Endometrium (tissue), 2 donors: ENCODE results near the gene TMEM45B.
"Not testable (repeated sequence)": the region's sequence is repeated elsewhere in the genome, so short reads cannot be mapped to it uniquely, and the experiment has no call there.

Experiments
- FAIRE-seq: peaks from 2 replicates; lab custom pipeline; 2012; peaks lifted over from hg19 to GRCh38; lab: Jason Lieb, UNC
- donor health status: control.
- donor health status: control.

Gene TMEM45B

DNA sequence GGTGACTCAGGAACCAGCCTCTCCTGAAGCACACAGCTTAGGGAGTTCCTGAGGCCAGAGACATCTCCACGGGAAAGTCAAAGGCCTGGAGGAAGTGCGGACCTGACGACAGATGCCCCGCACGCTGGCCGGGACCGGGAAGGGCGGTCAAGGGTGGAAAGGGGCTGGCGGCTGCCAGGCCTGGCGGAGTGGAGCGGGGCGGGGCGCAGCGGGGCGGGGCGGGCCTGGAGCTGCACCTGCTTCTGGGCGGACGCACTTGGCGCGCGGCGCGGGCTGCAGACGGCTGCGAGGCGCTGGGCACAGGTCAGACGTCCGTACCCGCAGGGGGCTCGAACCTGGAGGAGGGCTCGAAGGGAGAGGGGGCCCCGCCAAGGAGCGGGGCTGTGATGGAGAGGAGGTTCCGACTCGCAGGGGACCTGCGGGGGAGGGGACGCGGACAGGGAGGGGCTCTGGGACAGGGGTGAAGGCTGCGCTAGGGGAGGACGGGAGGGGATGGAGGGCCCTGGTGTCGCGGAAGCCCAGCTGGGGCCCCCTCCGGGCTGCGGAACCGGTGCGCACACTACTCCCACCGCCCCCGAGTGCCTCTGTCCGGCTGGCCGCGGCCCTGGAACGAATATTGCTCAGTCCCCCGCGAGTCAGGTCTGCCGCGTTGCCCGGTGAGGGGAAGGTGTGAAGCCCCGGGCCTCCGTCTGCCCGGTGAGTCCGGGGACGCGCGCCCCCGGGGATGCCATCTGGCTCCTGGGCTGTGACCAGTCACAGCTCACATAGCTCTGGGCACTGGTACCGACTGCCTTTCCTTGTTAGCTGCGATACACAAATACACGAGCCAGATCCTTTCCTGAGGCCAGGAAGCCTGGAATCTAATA, at the start of gene TMEM45B:
TSS of gene TMEM45B (plus strand) at position 253 of the 866 bp plus-strand sequence. CDS start 36,635 bp downstream, outside the sequence.
- no peak for FAIRE-seq

DNA sequence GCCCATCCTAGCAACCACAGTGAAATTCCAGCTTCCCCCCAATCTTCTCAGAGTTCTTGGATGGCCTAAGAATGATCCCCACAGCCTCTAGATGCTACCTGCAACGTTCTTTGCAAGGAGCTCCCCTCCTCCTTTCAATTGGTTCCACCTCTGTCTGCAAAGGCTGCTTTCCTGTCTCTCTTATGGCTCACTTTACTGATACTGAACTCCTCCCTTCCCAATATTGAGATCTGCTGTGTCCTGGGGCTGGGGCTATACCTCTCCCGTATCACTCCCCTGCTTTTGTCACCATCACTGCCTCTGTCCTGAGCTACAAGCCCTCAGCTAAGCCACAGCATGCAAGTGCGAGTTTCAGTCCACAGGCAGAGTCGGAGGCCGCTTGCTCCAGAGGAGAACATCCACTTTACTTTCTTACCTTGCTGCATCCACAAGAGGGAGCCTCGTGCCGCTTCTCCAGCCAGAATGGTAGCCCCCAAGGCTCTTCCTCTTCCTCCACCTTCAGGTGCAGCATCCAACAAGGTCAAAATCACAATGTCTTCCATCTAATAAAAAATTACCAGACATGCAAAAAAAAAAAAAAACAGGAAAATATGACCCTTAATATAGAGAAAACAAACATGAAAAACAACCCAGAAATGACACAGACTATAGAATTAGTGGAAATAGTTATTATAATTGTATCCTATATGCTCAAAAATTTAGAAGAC, 48.6 kb upstream of the TMEM45B start:
- no peak for FAIRE-seq

DNA sequence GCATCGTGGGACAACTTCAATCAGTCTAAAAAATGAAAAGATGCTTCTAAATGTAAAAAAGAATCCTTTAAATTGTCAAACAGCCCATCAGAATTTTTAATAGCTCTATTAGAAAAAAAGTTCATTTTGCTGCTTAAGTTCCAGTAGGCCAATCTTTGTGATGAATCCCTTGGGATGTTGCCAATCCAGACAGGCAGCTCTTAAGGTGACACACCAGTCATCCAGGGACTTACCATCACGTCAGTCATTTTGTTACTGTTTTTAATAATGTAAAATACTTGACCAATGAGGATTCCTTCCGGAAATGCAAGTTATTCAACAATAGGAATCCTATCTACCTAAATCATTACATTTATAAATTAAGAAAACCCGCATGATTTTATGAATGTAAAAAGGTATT, 47.8 kb upstream of the TMEM45B start:
- FAIRE-seq = no peak

DNA sequence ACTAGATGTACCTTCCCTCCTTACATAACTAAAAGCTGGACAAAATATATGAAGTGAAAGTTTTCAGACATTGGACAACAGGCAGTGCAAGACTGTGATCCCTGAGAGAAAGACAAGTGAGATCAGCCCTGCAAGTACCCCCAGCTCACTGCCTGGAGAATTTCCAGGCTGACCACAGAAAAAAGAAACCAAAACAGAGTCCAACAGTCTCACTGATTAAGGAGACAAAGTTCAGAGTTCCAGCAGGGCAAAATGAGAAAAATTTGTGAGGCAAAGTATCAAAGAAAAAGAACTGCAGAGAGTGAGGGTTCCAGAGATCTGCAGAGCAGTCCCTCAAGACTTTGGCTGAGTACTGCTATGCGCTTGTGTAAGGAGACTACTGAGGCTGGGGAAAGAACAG, 47.3 kb upstream of the TMEM45B start:
- no peak for FAIRE-seq

DNA sequence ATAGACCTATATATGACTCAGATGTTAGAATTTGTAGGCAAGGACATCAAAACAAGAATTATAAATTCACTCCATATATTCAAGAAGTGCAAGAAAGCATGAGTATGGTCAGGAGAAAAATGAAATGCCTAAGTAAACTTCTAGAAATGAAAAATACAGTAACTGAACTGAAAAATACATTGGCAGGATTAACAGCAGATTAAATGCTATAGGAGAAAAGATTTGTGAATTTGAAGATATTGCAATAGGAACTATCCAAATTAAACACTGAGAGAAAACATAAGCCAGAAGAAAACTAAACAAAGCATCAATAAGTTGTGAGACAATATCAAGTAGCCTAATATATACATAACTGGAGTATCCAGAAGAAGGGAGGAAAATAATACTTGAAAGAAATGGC, 46.6 kb upstream of the TMEM45B start:
- FAIRE-seq = no peak

DNA sequence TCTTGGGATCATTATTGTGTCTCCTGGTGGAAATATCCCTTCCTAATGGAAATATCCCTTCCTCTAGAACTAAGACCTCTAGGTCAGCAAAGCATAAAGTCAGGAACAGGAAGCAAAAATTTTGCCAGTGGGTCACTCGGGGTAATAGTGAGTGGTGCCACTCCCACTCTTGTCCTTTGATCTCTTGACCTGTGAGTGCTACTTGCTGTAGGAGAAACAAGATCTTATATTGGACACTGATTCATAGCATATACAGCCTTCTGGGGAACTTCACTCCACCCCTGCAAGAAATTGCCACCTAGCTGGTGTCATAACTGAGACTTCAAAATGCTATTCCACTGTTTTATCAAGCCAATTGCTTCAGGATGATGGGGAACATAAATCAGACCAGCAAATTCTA, 44.7 kb upstream of the TMEM45B start:
- FAIRE-seq = no peak

DNA sequence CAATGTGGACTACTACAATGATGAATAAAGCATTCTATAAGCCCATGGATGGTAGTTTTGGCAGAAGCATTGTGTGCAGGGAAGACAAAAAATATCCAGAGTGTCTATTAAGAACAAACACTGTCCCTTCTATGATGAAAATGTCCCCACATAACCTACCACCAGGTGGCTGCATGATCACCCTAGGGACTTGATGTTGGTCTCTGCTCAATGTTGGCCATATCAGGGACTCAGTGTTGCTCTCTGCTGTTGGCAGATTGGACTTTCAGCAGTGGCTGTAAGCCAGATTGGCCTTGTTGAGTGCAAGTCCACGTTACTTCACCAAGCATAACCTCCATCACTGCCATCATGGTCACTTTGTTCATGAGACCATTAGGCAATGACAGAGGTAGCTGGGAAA, 44.2 kb upstream of the TMEM45B start:
- FAIRE-seq = not testable (repeated sequence)

DNA sequence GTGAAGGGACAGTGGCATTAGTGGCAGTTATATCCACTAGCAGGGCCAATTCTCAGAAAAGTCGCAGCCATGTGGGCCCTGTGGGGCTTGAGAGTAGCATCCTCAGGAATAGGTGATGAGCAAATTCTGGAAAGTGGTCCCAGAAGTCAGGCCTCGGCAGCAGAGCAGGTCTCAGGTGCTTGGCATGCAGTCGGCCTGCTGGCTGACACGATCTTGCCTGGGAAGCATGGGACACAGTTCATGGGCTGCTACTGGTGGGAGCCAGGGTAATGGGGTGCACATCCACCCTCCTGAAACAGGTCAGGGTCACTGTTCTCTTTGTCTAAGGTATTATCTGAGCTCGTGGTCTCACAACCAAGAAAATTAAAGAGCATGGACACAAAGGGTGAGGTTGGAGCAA, 36.8 kb upstream of the TMEM45B start:
- no peak for FAIRE-seq

DNA sequence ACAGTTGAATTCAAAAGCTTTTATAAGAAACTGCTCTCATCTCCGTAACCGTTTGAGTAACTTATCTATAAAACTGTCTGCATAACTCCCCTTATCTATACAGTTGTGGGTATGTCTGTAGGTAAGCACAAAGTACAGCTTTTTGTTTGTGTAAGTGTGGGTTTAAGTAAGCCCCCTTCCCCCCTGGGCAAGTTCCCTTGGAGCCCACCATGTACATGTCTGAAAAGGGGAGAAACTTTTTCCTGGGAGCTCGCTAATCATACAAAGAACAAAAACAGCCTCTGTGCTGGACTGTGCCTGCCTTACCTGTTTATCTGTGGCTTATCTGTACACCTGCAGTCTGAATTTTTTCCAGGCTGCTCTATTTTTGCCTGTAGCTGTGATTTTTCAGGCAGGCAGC, 36.3 kb upstream of the TMEM45B start:
- FAIRE-seq = no peak

DNA sequence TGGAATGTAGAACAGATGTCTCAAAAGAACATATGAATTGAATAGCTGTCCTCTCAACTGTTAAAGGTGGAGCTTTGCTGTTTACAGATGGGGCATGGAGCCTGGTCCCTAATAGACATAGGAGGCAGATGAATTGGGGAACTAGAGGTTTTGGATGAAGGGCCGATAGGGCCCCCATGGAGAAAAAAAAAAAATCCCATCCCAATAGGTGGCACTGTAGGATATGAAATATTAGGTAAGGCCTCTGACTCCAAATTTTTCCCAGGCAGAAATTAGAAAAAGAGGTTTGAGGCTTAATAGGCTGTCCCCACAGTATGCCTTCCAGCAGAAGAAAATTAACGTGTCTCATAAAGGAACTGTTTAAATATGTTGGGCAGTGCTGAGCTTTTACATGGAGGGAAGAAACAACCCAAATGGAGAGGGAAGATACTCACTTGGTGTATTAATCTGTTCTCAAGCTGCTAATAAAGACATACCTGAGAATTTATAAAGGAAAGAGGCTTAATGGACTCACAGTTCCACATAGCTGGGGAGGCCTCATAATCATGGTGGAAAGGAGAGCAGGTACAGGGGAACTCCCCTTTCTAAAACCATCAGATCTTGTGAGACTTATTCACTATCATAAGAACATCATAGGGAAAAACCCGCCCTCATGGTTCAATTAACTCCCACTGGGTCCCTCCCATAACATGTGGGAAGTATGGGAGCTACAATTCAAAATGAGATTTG, 30.1 kb upstream of the TMEM45B start:
- FAIRE-seq = no peak

DNA sequence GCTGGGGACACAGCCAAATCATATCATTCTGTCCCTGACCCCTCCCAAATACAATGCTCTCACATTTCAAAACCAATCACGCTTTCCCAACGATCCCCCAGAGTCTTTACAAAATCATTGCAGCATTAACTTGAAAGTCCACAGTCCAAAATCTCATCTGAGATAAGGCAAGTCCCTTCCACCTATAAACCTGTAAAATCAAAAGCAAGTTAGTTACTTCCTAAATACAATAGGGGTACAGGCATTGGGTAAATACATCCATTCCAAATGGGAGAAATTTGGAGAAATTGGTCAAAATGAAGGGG, 29.6 kb upstream of the TMEM45B start:
- FAIRE-seq = not testable (repeated sequence)

DNA sequence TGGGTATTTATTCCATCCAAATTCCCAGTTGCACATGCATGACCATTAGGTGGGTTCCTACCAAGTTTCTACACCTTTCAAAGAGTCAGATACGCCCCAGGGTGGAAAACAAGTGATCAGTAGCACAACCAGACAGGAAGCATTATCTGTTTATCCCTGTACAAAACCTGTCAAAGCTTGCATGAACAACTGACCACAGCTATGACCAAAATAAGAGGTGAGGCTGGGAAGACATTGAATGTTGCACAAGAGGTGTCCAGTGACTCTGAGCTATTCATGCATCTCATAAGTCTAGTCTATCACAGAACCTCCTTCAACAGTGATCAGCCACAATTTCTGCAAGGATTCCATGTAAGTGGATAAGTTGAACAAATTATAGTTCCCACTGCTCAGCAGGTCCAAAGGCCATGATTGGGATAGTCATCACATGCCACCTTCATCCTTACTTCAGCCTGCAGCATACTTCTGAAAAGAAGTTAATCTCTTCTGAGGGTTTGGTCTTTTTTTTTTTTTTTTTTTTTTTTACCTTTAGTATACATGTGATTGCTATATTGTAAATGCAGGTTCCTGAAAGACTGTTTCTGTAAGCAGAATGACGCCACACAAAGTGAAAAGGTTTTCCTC, 28.0 kb upstream of the TMEM45B start:
- no peak for FAIRE-seq

DNA sequence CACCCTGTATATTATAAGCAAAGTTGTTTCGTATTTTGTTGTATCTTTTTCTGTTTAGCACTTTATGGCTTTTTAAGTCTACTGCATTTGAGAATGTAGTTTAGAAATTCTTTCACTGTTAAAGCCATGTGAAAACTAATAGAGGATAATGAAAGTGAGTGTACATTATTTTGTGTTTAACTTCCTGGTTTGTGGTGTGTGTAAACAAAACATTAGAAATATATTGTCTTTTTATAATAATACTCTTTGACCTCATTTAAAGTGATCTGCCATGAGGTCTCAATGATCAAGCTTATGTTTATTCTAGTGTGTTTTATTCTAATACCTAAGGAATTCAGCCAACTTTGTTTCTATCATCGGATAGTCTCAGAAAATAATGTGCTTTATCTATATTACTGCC, 27.4 kb upstream of the TMEM45B start:
- peak; percentile 26 for FAIRE-seq

DNA sequence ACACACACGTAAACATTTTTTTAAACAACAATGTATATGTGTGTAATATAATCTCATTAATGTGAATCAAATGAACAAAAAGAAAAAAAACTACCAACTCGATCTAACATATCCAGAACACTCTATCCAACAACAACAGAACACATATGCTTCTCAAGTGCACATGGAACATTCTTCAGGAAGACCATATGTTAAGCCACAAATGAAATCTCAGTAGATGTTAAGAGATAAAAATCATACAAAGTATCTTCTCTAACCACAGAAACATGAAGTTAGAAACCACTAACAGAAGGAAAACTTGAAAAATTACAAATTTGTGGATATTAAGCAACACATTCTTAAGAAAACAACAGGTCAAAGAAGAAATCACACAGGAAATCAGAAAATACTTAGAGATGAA, 25.5 kb upstream of the TMEM45B start:
- no peak for FAIRE-seq

DNA sequence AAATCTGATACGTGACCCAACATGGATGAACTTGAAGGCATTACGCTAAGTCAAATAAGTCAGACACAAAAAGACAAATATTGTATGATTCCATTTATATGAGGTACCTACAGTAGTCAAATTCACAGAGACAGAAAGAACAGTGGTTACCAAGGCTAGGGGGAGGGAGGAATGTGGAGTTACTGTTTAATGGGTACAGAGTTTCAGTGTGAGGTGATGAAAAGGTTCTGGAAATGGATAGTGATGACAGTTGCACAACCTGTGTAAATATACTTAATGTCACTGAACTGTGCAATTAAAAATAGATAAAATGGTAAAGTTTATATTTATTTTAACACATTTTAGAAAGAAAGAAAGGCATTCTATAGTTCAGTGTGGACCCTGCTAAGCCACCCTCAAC, 24.1 kb upstream of the TMEM45B start:
- no peak for FAIRE-seq

DNA sequence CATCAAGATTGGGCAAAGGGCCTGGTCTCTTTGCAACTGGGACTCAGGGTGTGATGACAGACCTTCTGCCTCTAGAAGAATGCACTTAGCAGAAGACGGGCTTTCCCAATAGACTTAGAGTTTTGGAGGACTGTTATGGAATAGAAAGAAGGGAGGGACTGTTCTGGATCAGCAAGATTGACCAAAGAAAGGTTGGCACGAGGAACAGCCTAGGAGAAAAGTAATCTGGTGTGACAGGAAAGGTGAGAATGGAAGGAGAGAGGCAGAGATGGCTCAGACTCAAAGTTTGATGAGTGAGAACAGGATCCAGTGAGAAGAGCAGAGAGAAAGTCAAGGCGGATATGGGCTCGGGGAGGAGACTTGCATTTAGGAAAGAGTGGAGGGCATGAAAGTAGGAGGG, 23.0 kb upstream of the TMEM45B start:
- no peak for FAIRE-seq

DNA sequence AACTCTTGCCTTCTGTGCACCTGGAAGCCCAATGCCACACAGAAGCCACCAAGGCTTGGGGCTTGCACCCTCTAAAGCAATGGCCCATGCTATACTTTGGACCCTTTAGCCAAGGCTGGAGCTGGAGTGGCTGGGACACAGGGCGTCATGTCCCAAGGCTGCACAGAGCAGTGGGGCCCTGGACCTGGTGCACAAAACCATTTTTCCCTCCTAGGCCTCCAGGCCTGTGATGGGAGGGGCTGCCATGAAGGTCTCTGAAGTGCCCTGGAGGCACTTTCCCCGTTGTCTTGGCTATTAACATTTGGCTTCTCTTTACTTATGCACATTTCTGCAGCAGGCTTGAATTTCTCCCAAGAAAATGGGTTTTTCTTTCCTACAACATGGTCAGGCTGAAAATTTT, 20.6 kb upstream of the TMEM45B start:
- no peak for FAIRE-seq

DNA sequence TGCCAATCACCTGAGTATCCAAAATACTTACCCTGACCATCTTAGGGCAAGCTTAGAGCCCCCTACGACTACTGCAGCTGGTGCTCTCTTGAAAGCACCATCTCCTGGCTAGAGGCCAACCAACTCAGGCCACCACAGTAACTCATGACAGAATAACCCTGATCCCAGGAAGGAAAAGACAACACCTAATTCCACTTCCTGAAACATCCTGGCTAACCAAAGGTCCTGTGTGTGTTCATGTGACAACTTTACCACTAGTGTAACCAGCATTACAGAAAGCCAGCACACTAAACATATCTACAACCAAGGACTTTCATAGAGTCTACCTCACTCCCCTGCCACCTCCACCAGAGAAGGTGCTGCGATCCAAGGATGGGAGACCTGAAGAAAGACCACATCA, 17.4 kb upstream of the TMEM45B start:
- FAIRE-seq = no peak

DNA sequence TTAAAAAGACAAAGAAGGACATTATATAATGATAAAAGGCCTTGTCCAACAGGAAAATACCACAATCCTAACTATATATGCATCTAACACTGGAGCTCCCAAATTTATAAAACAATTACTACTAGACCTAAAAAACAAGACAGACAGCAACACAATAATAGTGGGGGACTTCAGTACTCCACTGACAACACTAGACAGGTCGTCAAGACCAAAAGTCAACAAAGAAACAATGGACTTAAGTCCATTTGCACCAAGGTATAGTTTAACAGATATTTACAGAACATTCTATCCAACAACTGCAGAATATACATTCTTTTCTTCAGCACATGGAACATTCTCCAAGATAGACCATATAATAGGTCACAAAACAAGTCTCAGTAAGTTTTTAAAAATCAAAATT, 15.5 kb upstream of the TMEM45B start:
- not testable (repeated sequence) for FAIRE-seq

DNA sequence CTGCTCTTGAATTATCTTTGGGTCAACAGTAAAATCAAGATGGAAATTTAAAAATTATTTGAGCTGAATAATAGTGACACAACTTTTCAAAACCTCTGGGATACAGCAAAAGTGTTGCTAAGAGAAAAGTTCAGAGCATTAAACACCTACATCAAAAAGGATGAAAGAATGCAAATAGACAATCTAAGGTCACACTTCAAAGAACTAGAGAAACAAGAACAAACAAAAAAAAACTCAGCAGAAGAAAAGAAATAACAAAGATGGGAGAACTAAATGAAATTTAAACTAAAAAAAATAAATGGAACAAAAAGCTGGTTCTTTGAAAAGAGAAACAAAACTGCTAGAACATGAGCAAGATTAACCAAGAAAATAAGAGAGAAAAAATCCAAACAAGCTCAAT, 15.0 kb upstream of the TMEM45B start:
- no peak for FAIRE-seq

DNA sequence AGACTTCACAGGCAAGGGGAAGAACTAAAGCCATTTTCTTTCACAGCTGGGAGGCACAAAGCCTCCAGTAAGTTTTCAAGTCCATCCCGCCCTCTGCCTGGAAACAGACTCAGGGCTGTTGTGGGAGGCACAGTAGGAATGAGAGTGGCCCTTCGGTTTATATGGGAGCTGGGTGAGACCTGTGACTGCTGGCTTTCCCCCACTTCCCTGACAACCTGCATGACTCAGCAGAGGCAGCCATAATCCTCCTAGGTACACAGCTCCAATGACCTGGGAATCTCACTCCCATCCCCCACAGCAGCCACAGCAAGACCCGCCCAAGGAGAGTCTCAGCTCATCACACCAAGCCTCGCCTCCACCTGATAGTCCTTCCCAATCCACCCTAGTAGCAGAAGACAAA, 12.1 kb upstream of the TMEM45B start:
- no peak for FAIRE-seq

DNA sequence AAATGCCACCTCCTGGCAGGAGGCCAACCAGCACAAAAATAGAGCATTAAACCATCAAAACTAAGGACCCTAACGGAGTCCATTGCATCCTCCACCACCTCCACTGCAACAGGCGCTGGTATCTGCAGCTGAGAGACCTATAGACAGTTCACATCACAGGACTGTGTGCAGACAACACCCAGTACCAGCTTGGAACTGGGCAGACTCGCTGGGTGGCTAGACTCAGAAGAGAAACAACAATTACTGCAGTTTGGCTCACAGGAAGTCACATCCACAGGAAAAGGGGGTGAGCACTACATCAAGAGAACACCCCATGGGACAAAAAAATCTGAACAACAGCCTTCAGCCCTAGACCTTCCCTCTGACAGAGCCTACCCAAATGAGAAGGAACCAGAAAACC, 11.6 kb upstream of the TMEM45B start:
- no peak for FAIRE-seq

DNA sequence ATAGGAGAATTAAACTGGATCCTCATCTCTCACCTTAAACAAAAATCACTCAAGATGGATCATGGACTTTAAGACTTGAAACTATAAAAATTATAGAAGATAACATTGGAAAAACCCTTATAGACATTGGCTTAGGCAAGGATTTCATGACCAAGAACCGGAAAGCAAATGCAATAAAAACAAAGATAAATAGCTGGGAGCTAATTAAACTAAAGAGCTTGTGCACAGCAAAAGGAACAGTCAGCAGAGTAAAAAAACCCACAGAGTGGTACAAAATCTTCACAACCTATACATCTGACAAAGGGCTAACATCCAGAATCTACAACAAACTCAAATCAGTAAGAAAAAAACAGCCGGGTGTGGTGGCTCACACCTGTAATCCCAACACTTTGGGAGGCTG, 7.4 kb upstream of the TMEM45B start:
- FAIRE-seq = not testable (repeated sequence)
